HG03025 (cell line): ENCODE results near the gene UFM1.
"Not testable (repeated sequence)": the region's sequence is repeated elsewhere in the genome, so short reads cannot be mapped to it uniquely, and the experiment has no call there.

ENCODE experiments used
- ATAC-seq: cut with Tn5 transposase; IDR thresholded peaks from one replicate; pipeline ENCODE4 v1.9.1; 2021; ENCODE audit warnings: mild to moderate bottlenecking, moderate library complexity; ENCODE audit not compliant: unreplicated experiment, low FRiP score

UFM1 gene

DNA sequence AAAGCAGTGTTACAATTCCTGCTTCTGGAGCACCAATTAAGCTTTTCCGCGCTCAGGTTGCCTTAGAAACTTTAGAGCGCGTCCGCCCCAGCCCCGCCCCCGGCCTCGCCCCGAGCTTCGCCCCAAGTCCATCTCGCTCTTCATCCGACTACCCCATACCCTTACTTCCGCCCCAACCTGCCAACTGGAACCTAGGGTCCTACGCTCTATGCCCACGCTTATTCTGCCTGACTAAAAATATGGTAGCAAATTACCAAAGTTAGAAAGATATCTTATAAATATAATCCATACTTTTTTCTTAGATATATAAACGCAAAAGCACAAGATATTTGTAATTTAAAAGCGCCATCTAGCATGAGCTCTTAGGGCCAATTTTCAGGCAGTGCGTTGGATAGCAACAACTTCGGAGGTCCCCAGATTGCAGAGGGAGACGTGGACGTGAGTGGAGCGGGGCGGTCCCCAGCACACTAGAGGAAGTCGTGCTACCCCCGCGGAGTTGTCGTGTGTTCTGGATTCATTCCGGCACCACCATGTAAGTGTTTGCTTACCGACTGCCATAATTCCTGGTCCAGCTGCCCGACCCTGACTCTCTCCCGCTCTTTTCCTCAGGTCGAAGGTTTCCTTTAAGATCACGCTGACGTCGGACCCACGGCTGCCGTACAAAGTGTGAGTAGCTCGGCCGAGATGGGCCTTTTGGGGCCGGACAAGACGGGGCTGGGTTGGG is at the start of gene UFM1:
UFM1 (plus strand) TSS at position 462 of the 724 bp plus-strand sequence; CDS start at position 531, 69 bp downstream.
- ATAC-seq = peak; percentile 97

DNA sequence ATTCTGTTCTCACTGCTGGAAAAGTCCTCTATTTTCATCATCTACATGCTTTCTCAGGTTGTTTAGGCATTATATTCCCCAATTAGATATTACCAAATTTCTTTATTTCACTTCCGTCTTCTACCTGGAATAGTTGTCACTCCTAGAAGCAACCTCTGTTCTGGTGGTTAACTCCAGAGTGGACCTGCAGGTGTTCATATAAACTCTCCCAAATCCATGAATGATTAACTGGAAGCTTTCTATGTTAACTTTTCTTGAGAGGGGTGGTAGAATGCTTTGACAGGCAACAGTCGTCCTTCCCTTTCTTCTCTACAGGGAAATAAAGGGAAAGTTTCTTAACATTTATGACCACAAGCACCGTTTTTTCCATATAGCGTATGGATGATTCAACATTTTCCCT is 48.4 kb upstream of the UFM1 start:
- no peak for ATAC-seq

GRCh38 chr13:38303816-38304320 is 45.8 kb upstream of the UFM1 start:
- ATAC-seq = no peak

GRCh38 chr13:38308736-38309135 is 40.9 kb upstream of the UFM1 start:
- ATAC-seq = no peak

DNA sequence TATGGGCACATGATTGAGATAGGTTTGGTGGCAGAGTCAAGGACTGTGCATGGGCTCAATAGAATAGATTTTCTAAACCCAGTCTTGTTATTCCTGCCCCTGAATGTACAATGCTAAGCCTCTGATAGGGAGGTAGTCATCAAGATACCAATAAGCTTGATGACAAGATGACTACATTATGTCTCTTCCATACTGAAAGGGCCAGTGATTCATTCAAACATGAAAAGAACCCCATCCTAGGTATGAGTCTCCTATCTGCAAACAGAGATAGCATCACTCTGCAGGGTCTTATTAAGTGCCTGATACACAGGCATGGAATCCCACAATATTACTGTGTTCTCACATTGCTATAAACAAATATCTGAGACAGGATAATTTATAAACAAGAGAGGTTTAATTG is 40.3 kb upstream of the UFM1 start:
- ATAC-seq = no peak

GRCh38 chr13:38311175-38311574 is 38.5 kb upstream of the UFM1 start:
- ATAC-seq = not testable (repeated sequence)

DNA sequence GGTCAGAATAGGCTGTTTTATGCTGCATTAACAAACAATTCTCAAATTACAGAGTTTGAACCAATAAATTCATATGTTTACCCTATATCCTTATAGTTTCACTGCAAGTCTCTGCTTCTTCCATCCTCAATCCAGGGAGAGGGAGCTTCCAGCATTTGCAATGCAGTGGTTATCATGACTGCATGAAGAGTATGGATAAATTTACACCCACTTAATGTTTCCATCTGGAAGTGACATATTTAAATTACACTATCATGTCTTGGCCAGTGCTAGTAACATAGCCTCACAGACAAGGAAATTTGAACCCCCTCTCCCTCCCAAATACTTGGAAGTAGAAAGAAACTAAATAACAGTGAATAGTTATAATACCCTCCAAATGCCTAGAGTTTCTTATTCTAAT is 33.5 kb upstream of the UFM1 start:
- ATAC-seq = no peak

DNA sequence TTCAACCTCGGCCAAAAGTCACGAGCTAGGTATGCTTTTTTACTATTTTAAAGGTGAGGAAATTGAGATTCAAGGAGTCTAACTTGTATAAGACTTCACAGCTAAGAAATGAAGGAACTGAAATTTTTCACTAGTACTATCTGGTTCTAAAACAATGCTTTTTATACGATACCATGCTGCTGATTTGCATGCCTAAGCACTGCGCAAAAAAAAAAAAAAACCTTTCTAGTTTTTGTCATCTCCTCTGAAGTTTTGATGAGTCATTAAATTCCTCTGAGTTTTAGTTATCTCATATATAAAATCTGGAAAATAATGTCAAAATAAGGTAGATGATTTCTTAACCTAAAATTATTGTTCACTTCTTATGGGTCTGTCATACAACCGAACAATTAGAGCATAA is 28.0 kb upstream of the UFM1 start:
- no peak for ATAC-seq

DNA sequence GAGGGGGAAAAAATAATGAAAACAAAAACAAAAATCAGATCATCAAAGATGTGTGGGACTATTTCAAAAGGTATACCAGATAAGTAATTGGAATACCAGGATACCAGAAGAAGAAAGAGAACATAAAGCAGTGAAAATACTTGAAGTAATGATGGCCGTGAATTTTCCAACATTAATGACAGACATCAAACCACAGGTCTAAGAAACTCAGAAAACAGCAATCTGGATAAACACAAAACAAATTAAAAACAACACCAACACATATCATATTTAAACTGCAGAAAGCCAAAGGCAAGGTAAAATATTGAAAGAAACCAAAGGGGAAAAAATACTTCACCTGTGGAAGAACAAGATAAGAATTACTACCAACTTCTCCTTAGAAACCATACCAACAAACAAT is 24.2 kb upstream of the UFM1 start:
- no peak for ATAC-seq

DNA sequence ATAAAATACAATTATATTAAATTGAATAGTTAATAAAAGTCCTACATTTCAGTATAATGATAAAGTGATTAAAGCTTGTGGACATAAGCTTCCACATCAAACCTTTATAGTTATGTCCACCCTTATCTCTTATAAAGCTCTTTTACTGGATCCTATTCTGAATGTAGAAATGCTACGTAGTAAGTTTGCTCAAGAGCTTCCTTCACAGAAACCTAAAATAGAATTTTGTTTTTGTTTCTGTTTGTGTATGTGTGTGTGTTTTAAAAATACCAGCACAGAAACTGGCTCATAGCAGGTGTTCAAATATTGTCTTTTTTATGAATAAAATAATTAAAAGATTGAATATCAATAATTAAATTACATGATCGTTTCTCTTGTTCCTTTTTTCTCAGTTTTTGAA is 21.0 kb upstream of the UFM1 start:
- no peak for ATAC-seq

GRCh38 chr13:38334845-38335244 is 14.8 kb upstream of the UFM1 start:
- no peak for ATAC-seq

- no peak for ATAC-seq
Measured at GRCh38 chr13:38338089-38338488, 11.6 kb upstream of the UFM1 start.

- ATAC-seq = no peak
Measured at GRCh38 chr13:38340624-38341023, 9.0 kb upstream of the UFM1 start.

DNA sequence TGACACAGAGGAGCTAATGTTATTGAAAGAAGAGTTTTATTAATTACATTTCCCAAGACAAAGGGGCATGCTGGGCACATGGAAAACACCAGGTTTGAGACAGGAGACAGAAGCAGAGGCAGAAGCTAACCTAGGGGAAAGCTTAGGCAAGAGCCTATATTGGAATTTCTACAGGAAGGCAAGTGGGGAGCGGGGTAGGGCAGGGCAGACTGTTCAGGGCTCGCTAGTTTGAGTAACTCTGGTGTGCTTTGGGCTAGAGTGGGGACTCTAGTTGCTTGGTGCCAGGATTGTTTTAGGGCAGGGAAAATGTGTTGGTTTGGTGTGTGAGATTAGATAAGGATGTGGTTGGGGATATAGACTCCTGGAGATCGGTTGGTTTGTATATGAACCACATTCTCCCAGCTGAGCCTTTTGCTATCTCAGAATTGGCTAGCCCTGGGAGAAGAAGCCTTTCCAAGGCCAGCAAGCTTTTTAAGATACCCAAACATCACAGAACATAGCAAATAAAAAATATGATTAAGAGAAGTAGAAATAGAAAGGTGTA is 8.4 kb upstream of the UFM1 start:
- ATAC-seq = no peak

DNA sequence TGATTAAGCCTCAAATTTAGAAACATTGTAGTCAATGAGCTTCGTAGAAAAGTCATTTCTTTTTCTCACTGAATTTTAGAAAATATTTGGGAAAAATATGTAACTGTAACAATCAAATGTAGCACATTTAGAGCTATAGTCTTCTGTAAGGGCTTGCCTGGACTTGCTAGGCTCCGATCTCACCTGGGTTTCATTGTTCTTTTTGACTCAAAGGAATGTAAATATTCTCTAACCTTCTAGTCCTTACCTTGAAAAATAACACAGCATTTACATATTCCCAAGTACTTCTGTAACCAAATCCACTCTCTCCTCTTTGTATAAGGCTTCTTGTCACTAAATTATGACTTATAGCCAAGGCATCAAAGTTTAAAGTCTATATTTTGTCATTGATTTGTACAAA is 2.9 kb upstream of the UFM1 start:
- no peak for ATAC-seq

- peak; percentile 11 for ATAC-seq
Measured at GRCh38 chr13:38348861-38349389, 726 bp upstream of the UFM1 start.

DNA sequence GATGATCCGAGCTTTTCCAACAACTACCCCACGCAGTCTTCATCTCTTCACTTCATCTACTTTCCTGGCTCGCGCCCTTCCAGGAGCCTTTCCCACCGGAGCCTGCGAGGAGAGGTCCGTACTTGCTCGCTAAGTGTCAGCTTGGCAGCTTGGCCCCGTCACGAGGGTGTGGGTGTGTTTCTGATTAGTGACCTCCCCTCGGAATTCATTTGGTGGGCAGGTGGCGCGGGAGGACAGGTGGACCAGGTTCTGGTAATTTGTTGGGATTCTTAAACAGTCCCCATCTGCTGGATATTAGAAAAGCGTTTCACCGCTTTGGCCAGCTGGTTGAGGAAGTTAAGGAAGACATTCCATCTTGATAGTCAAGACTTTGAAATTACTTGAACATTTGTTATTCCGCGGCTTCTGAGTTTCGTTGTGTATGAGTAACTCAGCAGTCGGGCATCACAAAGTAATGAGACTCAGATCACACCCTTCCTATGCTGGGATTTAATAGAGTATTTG is 515 bp downstream of the UFM1 start:
- ATAC-seq = peak; percentile 31

DNA sequence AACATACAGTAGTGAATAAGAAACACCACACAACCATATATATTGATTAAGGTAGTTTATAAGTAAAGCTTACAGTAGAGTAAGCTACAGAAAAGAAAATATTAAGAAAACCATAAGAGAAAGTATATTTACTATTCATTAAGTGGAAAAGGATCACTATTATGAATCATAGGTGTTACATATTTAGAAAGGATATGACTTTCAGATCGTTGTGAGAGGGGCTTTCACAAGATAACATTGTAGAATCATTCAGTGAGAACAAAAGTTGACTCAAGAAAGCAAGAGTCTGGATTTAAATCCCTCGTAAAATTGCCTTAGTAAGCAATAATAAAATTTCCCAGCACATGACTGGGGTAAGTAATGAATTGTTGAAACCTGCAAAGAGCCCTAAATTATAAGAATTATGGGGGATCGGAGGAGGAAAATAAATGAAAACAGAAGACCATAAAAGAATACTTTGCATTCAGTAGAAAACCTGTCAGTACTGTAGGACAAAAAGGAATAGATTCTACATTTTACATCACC is 6.0 kb downstream of the UFM1 start:
- ATAC-seq = no peak

GRCh38 chr13:38358684-38359083 is 9.0 kb downstream of the UFM1 start:
- ATAC-seq = no peak

- no peak for ATAC-seq
Measured at GRCh38 chr13:38361542-38362262, 12.1 kb downstream of the UFM1 start.

GRCh38 chr13:38363219-38363618 is 13.6 kb downstream of the UFM1 start:
- no peak for ATAC-seq
